GM18520 (cell line): ENCODE measurements around the gene RBM8A.

Experiments used
- ATAC-seq: cut with Tn5 transposase; IDR thresholded peaks from one replicate; pipeline ENCODE4 v1.9.1; 2021; ENCODE audit not compliant: unreplicated experiment

RBM8A gene

GRCh38 chr1:145918144-145918991, 8.9 kb downstream of the RBM8A start, which contains the start of gene PEX11B:
Gene PEX11B (minus strand): TSS chr1:145918717. CDS start chr1:145918688, 29 bp downstream.
- ATAC-seq, result peak; percentile 73

- ATAC-seq, result no peak
These were observed 9.7 kb downstream of the RBM8A start for GRCh38 chr1:145917595-145917994.

GRCh38 chr1:145916745-145917144, 10.5 kb downstream of the RBM8A start:
- no peak for ATAC-seq

DNA sequence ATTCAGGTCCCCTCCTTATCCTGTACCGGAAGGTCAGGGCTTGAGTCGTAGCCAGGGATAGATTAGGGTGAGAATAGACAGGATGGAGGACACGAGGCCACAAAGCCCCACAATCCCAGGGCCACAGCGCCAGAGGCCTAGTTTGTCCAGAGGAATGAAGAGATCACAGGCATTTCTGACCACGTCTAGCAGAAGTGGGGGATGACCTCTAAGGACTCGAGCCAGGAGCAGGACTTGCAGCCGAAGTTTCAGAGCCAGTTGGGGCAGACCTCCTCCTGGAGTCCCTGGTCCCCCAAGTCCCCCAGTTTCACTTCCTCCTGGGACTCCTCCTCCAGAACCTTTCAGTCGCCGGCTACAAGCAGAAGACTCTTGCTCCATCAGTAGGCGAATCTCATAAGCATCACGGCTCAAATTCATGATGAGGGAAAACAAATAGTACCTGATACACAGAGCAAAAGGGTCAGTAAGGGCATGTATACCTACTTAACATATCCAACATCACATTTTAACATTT, 15.1 kb downstream of the RBM8A start:
- ATAC-seq, result no peak

DNA sequence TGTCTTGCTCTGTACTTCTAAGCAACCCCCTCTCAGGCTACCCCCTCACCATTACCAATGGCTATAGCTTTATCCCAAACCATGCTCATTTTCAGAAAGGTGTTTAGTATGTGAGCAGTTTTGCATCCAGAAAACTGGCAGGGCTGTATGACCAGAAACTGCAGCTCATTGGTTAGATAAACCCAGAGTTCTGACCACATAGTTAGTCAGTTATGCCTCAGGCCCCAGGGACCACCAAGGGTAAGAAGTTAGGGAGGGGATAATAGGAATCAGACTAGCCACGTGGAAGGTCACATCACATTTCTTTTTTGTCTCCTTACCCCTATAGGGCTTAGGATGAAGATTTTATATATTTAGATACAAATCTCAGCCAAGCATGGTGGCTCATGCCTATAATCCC, 18.6 kb downstream of the RBM8A start:
- ATAC-seq, result no peak

GRCh38 chr1:145906954-145907753, 20.1 kb downstream of the RBM8A start:
- no peak for ATAC-seq

GRCh38 chr1:145901312-145902021, 25.8 kb downstream of the RBM8A start:
- no peak for ATAC-seq

- ATAC-seq, result no peak
These were observed 28.5 kb downstream of the RBM8A start for GRCh38 chr1:145898756-145899155.

DNA sequence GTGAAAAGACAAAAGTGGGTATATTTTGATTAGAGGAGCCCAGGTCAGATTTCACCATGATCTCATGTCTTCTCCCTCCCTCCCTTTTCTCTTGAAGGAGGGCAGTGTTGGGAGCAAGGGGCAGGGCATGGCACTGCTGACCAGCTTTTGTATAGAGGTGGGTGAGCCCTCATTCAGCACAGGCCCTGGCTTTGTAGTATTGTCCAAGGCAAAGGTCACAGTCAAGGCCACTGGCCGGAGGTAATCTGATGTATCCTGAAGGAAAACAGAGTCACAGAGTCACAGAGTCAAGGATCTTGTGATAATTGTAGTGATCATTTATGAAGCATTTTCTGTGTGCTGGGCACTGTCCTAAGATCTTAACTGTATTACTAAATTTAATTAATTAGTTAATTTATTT, 29.3 kb downstream of the RBM8A start:
- no peak for ATAC-seq

DNA sequence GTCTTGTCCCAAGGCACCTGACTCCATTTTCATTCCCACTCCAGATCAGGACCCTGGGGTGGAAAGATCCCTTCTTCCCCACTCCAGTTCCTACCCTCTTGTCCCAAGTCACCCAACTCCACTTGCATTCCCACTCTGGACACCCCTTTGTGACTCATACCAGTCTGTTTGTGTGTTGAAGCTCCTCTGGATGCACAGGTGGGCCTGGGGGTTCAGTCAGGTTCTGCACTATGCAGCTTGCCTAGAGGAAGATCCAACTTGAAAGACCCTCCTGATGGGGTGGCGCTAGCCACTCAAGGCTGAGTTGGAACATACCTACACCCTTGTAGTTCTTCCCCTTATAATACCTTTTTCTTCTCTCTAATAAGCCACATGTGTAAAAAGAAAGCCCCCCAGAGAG, 31.8 kb downstream of the RBM8A start:
- no peak for ATAC-seq

- no peak for ATAC-seq
These were observed 33.8 kb downstream of the RBM8A start for GRCh38 chr1:145893306-145894055.

DNA sequence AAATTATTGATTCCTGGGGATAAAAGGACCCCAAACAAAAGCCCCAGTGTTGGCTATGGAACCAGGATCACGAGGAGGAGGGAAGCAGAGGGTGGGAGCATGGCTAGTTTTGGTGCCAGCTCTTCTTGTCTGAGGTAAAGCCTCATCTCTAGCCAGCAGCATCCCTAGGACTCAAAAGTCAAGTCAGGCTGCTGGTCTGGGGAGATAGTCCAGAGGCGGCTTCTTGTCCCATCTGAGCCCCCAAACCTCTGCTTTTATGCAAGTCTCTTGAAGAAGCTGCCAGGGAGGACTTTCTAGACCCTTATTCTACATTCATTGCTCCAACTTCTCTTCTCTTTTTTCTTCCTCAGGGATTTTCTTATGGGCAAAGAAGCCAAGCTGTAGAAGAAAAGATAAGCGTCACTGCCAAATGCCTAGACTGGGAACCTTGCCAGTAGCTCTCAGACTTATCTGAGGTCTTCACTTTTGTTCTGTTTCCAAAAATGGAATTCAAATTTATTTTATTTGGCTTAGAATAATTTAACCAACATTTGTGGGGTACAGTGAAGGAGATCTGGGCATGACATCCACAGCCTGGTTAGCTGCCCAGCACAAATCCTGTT, 34.7 kb downstream of the RBM8A start:
- no peak for ATAC-seq

GRCh38 chr1:145891587-145892485, 35.4 kb downstream of the RBM8A start:
- ATAC-seq, result no peak

DNA sequence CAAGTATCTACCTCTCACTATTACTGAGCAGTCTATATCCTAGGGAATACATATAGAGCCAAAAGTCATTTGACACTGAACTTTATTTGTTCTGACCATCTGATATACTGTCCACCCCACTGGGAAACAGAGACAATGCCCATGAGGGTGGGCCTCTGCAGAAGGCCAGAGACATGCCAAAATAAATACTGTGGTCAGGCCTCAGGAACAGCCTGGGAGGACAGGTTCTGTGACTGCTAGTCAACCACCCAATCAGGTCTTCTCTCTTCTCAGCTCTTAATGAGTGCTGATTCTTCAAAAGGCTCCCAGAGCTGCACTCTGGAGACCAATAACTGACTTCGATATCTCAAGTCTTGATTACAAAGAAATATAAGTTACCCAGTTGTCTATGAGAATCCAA, 36.1 kb downstream of the RBM8A start:
- no peak for ATAC-seq

DNA sequence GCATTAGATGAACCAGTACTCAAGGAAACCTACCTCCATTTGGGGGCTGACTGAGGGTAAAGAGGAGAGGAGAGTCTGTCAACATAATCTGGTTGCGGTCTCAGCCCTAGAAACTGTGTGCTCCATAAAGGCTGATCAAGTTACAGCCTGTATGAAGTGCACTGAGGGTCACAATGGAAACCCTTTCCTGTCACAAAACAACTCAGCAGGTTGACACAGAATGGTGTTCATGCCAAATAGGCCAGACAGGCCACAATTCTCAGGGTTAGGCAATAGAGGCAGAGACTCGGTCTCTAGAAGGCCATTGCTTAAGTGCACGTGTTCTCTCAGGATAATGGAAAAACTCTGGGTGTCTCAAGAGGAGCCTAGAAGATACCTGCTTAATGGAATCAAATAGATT, 37.6 kb downstream of the RBM8A start:
- ATAC-seq, result no peak

DNA sequence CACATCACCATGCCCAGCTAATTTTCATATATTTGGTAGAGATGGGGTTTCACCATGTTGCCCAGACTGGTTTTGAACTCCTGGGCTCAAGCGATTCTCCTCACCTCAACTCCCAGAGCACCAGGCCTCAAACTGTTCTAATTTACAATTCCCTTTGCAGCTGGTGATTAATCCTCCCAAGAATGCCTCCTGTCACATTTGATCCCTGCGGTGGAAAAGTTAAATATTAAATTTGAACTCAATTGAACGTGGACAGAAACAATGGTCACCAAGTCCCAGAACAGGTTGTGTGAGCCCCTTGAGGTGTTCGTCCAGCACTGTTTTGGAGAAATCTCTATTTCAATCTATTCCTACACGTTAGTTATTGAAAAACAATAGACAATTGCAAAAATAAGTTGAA, 39.7 kb downstream of the RBM8A start:
- no peak for ATAC-seq

DNA sequence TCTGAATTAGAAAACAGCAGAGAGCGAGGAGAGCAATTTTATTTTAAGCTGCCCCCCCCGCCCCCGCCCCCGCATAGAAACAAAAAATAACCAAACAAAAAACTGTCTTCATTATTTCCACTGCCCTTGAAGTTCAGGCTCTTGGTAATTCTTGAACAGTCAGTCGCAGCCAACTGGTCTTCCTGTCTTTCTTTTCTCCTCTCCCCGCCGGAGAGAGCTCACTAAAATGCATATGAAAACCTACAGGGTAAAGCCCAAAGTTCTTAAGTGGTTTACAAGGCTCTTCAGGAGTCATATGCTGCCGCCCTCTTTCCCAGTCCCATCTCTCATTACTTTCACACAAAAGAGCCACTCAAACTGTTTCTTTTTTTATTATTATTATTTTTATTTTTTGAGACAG, 40.5 kb downstream of the RBM8A start:
- no peak for ATAC-seq

DNA sequence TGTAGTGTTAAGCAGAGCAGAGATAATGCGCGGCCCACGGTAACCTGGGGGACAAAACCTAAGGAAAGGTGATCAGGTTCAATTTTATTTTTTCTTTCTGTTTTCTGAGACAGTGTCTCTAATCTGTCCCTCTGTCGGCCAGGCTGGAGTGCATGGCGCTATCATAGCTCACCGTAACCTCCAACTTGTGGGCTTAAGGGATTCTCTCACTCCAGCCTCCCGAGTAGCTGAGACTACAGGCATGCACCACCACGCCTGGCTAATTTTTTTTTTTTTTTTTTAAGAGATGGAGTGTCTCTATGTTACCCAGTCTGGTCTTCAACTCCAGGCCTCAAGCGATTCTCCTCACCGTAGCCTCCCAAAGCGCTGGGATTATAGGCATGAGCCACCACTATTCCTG, 40.9 kb downstream of the RBM8A start:
- no peak for ATAC-seq

DNA sequence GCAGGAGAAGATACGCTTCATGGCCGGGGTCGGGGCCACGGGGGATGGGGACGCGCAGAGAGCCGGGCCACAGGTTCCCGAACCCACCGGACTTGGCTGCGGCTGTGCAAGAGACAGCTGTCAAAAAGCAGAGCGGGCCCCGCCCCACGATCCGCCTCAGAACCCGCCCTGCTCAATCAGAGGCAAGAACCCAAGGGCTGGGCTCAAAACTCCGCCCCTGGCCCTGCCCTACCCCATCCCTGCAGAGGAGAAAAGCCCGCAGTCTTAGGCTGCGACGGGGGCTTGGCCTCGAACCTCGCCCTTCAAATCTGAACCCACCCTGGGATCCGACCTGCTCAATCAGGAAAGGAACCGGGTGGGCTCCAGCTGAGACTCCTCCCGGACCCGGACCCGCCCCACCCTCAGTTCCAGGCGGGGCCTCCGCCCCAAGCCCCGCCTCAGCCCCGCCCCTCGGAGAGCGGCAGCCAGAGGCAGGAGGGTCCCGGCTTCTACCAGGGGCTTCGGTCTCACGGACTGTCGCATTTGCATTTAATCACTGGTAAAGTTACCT, 41.5 kb downstream of the RBM8A start, which contains the start of gene ANKRD35:
Gene ANKRD35 (minus strand): TSS at position 129 of the 550 bp plus-strand sequence. CDS start 108 bp downstream, at position 21.
- ATAC-seq, result peak; percentile 91
